WTC11 (cell line): ENCODE results near the gene CAMTA1. TPM values are rescaled to one million over a fixed set of nuclear protein-coding genes. Genes with fewer than 3 reads are reported as not detected.

Source experiments
- ATAC-seq: fragments of 200-7000 bp; cut with Tn5 transposase; 2 replicates; pipeline ENCODE4 v1.10.0; 2021; ENCODE audit warnings: mild to moderate bottlenecking, moderate library complexity
- CTCF ChIA-PET: fragments of 300-600 bp; sonication (Branson Sonifier 250); formaldehyde crosslinking; loops from one replicate; lab custom pipeline; 2021; ENCODE audit warnings: antibody characterized with exemption; lab: Charles Lee
- POLR2A ChIA-PET: fragments of 350-600 bp; sonication (Branson Sonifier 250); formaldehyde crosslinking; loops from one replicate; lab custom pipeline; 2021; ENCODE audit warnings: antibody characterized with exemption; lab: Charles Lee
- DNase-seq: peaks from one replicate; pipeline ENCODE4 v3.0.0; 2021; ENCODE audit warnings: low spot score
- H3K27ac Mint-ChIP-seq: 2 replicates; pipeline ENCODE4 v1.8.0; 2021; ENCODE audit warnings: mixed read lengths
- H3K27me3 Mint-ChIP-seq: 2 replicates; pipeline ENCODE4 v1.8.0; 2021; ENCODE audit warnings: low read depth, mild to moderate bottlenecking, moderate library complexity, mixed read lengths
- H3K36me3 Mint-ChIP-seq: 2 replicates; pipeline ENCODE4 v1.8.0; 2021; ENCODE audit warnings: mixed read lengths
- H3K4me1 Mint-ChIP-seq: 2 replicates; pipeline ENCODE4 v1.8.0; 2022; ENCODE audit warnings: mixed read lengths
- H3K4me3 Mint-ChIP-seq: 2 replicates; pipeline ENCODE4 v1.8.0; 2021; ENCODE audit warnings: mild to moderate bottlenecking, moderate library complexity, mixed read lengths
- H3K9me3 Mint-ChIP-seq: 2 replicates; pipeline ENCODE4 v1.8.0; 2021; ENCODE audit warnings: mixed read lengths
- CREB1 ChIP-seq: sonication (generic); formaldehyde crosslinking; IDR thresholded peaks from 2 replicates; pipeline ENCODE4 v1.8.0; 2023; ENCODE audit warnings: mild to moderate bottlenecking, missing genetic modification reagents
- FOXP1 ChIP-seq: sonication (generic); formaldehyde crosslinking; IDR thresholded peaks from 2 replicates; pipeline ENCODE4 v1.8.0; 2022; ENCODE audit warnings: missing genetic modification reagents, mild to moderate bottlenecking, moderate library complexity, borderline replicate concordance
- MXD4 ChIP-seq: fragments of 250-450 bp; sonication (Bioruptor Pico); IDR thresholded peaks from 2 replicates; pipeline ENCODE4 v1.8.0; 2021; ENCODE audit warnings: mild to moderate bottlenecking, moderate library complexity, borderline replicate concordance
- MYBL2 ChIP-seq: sonication (generic); formaldehyde crosslinking; IDR thresholded peaks from 2 replicates; pipeline ENCODE4 v1.8.1; 2023; ENCODE audit warnings: mild to moderate bottlenecking, moderate library complexity, missing genetic modification reagents
- SMAD4 ChIP-seq: sonication (generic); formaldehyde crosslinking; IDR thresholded peaks from 2 replicates; pipeline ENCODE4 v1.8.0; 2022; ENCODE audit warnings: mild to moderate bottlenecking, missing genetic modification reagents
- SOX15 ChIP-seq: fragments of 250-450 bp; sonication (Bioruptor Pico); IDR thresholded peaks from 2 replicates; pipeline ENCODE4 v1.9.0; 2021; ENCODE audit warnings: mild to moderate bottlenecking
- SP1 ChIP-seq: sonication (generic); formaldehyde crosslinking; conservative IDR thresholded peaks from 2 replicates; pipeline ENCODE4 v1.8.1; 2022; ENCODE audit warnings: missing genetic modification reagents
- TP53 ChIP-seq: sonication (generic); formaldehyde crosslinking; IDR thresholded peaks from 2 replicates; pipeline ENCODE4 v1.8.1; 2023; ENCODE audit warnings: mild to moderate bottlenecking, missing genetic modification reagents
- ZNF121 ChIP-seq: sonication (generic); formaldehyde crosslinking; IDR thresholded peaks from 2 replicates; pipeline ENCODE4 v1.8.0; 2023; ENCODE audit warnings: missing genetic modification reagents
- ZNF263 ChIP-seq: sonication (generic); formaldehyde crosslinking; IDR thresholded peaks from 2 replicates; pipeline ENCODE4 v1.8.1; 2022; ENCODE audit warnings: low read depth, mild to moderate bottlenecking, moderate library complexity, missing genetic modification reagents
- ZNF317 ChIP-seq: sonication (generic); formaldehyde crosslinking; IDR thresholded peaks from 2 replicates; pipeline ENCODE4 v1.8.1; 2023; ENCODE audit warnings: low read depth, mild to moderate bottlenecking, moderate library complexity, missing genetic modification reagents, borderline replicate concordance
- ZNF671 ChIP-seq: fragments of 250-450 bp; sonication (Bioruptor Pico); IDR thresholded peaks from 2 replicates; pipeline ENCODE4 v1.8.0; 2021; ENCODE audit warnings: mild to moderate bottlenecking
- total RNA-seq: library from RNA; stranded (reverse); gene quantifications from 3 replicates; pipeline ENCODE4 v1.2.3, GENCODE V29; 2021
- TF ChIP-seq, protein P1 (sequence below): fragments of 250-450 bp; sonication (Bioruptor Pico); IDR thresholded peaks from 2 replicates; pipeline ENCODE4 v2.1.2; 2022; ENCODE audit warnings: mild to moderate bottlenecking, moderate library complexity
- TF ChIP-seq, protein P2 (sequence below): sonication (generic); formaldehyde crosslinking; IDR thresholded peaks from 2 replicates; pipeline ENCODE4 v1.8.1; 2023; ENCODE audit warnings: mild to moderate bottlenecking, moderate library complexity, missing genetic modification reagents
- TF ChIP-seq, protein P3 (sequence below): sonication (generic); formaldehyde crosslinking; IDR thresholded peaks from 2 replicates; pipeline ENCODE4 v1.8.1; 2023; ENCODE audit warnings: mild to moderate bottlenecking, missing genetic modification reagents, moderate library complexity
- TF ChIP-seq, protein P4 (sequence below): sonication (generic); formaldehyde crosslinking; IDR thresholded peaks from 2 replicates; pipeline ENCODE4 v1.8.1; 2022; ENCODE audit warnings: mild to moderate bottlenecking, missing genetic modification reagents, moderate library complexity, borderline replicate concordance

The CAMTA1 gene
- total RNA-seq, 1 experiment from 2014 or later: 86.4 TPM

DNA sequence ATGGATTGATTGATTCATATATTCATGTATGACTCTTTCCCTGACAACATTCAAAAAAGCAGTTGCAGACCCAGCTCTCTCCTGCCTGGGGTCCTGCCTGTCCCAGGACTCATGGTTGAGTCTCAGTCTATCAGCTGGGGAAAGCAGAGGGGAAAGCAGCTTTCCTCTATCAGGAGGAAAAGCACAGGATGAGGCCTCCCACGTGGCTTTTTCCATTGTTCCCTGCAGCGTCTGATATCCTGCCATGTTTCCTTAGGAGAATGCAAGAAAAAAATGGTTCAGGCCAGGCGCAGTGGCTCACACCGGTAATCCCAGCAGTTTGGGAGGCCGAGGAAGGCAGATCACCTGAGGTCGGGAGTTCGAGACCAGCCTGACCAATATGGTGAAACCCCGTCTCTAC is 852.8 kb downstream of the CAMTA1 start:
- ATAC-seq (no peak), DNase-seq (no peak)
- POLR2A ChIA-PET: no interaction called here
- CTCF ChIA-PET: interaction anchor here (0.8 to 1.1 kb wide), 2 partner anchors 77 to 347 kb away, joined by 3 read pairs; no protein-coding TSS in a partner anchor
- Mint-ChIP-seq H3K27me3 (no peaks in the 10 kb centered on the region), H3K4me1 (peaks cover 8% of the 10 kb centered on the region), H3K27ac (no peak overlapping the region), H3K4me3 (no peak overlapping the region), H3K36me3 (no peaks in the 10 kb centered on the region), H3K9me3 (no peaks in the 10 kb centered on the region)
- TF ChIP-seq, protein P1, sequence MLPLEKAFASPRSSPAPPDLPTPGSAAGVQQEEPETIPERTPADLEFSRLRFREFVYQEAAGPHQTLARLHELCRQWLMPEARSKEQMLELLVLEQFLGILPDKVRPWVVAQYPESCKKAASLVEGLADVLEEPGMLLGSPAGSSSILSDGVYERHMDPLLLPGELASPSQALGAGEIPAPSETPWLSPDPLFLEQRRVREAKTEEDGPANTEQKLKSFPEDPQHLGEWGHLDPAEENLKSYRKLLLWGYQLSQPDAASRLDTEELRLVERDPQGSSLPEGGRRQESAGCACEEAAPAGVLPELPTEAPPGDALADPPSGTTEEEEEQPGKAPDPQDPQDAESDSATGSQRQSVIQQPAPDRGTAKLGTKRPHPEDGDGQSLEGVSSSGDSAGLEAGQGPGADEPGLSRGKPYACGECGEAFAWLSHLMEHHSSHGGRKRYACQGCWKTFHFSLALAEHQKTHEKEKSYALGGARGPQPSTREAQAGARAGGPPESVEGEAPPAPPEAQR (CRISPR knock-in tag): no peak
- TF ChIP-seq, protein P2, sequence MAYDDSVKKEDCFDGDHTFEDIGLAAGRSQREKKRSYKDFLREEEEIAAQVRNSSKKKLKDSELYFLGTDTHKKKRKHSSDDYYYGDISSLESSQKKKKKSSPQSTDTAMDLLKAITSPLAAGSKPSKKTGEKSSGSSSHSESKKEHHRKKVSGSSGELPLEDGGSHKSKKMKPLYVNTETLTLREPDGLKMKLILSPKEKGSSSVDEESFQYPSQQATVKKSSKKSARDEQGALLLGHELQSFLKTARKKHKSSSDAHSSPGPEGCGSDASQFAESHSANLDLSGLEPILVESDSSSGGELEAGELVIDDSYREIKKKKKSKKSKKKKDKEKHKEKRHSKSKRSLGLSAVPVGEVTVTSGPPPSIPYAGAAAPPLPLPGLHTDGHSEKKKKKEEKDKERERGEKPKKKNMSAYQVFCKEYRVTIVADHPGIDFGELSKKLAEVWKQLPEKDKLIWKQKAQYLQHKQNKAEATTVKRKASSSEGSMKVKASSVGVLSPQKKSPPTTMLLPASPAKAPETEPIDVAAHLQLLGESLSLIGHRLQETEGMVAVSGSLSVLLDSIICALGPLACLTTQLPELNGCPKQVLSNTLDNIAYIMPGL: no peak
- TF ChIP-seq, protein P3, sequence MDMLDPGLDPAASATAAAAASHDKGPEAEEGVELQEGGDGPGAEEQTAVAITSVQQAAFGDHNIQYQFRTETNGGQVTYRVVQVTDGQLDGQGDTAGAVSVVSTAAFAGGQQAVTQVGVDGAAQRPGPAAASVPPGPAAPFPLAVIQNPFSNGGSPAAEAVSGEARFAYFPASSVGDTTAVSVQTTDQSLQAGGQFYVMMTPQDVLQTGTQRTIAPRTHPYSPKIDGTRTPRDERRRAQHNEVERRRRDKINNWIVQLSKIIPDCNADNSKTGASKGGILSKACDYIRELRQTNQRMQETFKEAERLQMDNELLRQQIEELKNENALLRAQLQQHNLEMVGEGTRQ: peak; percentile 19; the same call in 1 of the 2 replicates
- TF ChIP-seq MXD4 (CRISPR knock-in tag) (no peak), ZNF263 (CRISPR knock-in tag) (no peak), MYBL2 (CRISPR knock-in tag) (no peak)

DNA sequence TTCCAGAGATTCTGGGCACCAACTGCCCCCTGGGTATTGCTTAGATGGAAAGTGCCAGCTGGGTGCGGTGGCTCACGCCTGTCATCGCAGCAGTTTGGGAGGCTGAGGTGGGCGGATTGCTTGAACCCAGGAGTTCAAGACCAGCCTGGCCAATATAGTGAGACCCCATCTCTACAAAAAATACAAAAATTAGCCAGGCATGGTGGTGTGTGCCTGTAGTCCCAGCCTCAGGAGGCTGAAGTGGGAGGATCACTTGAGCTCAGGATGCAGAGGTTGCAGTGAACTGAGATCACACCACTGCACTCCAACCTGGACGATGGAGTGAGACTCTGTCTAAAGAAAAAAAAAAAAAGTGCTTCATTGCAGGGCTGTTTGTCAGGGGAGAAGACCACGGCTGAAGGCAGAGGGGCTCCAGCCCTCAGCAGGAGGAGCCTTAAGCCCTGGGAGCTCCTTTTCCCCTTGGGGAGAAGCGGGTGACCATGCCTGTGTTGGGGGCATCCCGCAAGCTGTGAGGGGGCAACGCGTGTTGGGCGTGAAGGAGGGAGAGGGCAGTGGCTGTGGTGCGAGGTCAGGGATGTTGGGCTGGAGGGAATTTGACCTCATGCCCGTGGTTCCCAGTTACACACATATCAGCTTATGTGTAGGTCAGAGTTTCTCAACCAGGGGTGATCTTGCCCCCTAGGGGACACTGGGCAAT is 854.3 kb downstream of the CAMTA1 start:
- H3K27ac Mint-ChIP-seq: no peak overlapping the region
- no peaks in the 10 kb centered on the region for H3K36me3 Mint-ChIP-seq
- H3K4me1 Mint-ChIP-seq: peaks cover 18% of the 10 kb centered on the region
- POLR2A ChIA-PET: no interaction called here
- peaks cover 6% of the 10 kb centered on the region; the same call in 1 of the 2 replicates for H3K9me3 Mint-ChIP-seq
- TF ChIP-seq ZNF121 (CRISPR knock-in tag) (peak; percentile 82), SOX15 (CRISPR knock-in tag) (no peak), TP53 (CRISPR knock-in tag) (no peak)
- TF ChIP-seq, all 79 proteins: peak for 1
- no peaks in the 10 kb centered on the region for H3K27me3 Mint-ChIP-seq
- no peak for DNase-seq
- no peak for ATAC-seq
- H3K4me3 Mint-ChIP-seq: no peak overlapping the region
- CTCF ChIA-PET: interaction anchor here (0.8 to 1.2 kb wide), 3 partner anchors 8 to 56 kb away, joined by 3 read pairs; no protein-coding TSS in a partner anchor

DNA sequence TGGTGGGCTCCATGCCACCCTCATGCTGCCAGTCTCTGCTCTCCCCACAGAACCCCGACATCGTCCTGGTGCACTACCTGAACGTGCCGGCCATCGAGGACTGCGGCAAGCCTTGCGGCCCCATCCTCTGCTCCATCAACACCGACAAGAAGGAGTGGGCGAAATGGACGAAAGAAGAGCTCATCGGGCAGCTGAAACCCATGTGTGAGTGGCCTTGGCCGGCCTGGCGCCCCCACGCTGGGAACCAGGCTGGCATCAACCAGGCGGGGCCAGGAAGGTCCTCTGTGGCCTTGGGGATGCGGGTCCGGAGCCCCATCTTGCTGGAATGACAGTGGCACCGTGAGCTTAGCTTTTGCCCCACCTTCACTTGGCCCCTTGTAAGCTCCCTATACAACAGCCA is 855.1 kb downstream of the CAMTA1 start:
- Mint-ChIP-seq H3K27ac (no peak overlapping the region), H3K4me3 (no peak overlapping the region), H3K9me3 (peaks cover 6% of the 10 kb centered on the region; the same call in 1 of the 2 replicates), H3K27me3 (no peaks in the 10 kb centered on the region), H3K4me1 (peaks cover 18% of the 10 kb centered on the region), H3K36me3 (no peaks in the 10 kb centered on the region)
- ChIA-PET POLR2A (no interaction called here), CTCF (interaction anchor here (0.8 to 1.5 kb wide), 6 partner anchors 7 to 64 kb away, joined by 3 to 7 read pairs (median 4); no protein-coding TSS in a partner anchor)
- TF ChIP-seq ZNF317 (no peak), ZNF671 (CRISPR knock-in tag) (no peak), SMAD4 (CRISPR knock-in tag) (no peak), SP1 (CRISPR knock-in tag) (no peak), CREB1 (CRISPR knock-in tag) (no peak), FOXP1 (CRISPR knock-in tag) (no peak)
- TF ChIP-seq, protein P4, sequence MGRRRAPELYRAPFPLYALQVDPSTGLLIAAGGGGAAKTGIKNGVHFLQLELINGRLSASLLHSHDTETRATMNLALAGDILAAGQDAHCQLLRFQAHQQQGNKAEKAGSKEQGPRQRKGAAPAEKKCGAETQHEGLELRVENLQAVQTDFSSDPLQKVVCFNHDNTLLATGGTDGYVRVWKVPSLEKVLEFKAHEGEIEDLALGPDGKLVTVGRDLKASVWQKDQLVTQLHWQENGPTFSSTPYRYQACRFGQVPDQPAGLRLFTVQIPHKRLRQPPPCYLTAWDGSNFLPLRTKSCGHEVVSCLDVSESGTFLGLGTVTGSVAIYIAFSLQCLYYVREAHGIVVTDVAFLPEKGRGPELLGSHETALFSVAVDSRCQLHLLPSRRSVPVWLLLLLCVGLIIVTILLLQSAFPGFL: no peak
- TF ChIP-seq, protein P3: no peak
- DNase-seq (no peak), ATAC-seq (no peak)
